Esophagus squamous epithelium (tissue), 5 donors: ENCODE measurements around the gene COPS6. TPM values are rescaled to one million over a fixed set of nuclear protein-coding genes. Genes with fewer than 3 reads are reported as not detected.
A peak's percentile ranks its signal among the peaks of the same experiment; 100 is the strongest.

ENCODE experiments used
- DNase-seq: peaks from one replicate; lab custom pipeline; 2025; lab: John Stamatoyannopoulos, UW
- H3K27ac ChIP-seq, 4 donors: fragments of 200-600 bp; sonication (generic); one replicate each; pipeline ENCODE4 v1.5.1; 2016 to 2019; ENCODE audit warnings: mild to moderate bottlenecking in 1 of 4
- H3K27me3 ChIP-seq, 4 donors: fragments of 200-600 bp; sonication (generic); 1 replicate in 3 of 4; 2 replicates in 1 of 4; pipeline versions ENCODE4 v1.5.1 to v1.6.0; 2017 to 2021; ENCODE audit warnings: antibody characterized with exemption in 1 of 4
- H3K36me3 ChIP-seq, 3 donors: fragments of 200-600 bp; sonication (generic); one replicate each; pipeline ENCODE4 v1.5.1; 2016 to 2019
- H3K4me1 ChIP-seq, 3 donors: fragments of 200-600 bp; sonication (generic); one replicate each; pipeline ENCODE4 v1.5.1; 2017 to 2019
- H3K4me3 ChIP-seq, 4 donors: fragments of 200-600 bp; sonication (generic); 1 replicate in 3 of 4; 2 replicates in 1 of 4; pipeline ENCODE4 v1.5.1; 2016 to 2019; ENCODE audit warnings: mild to moderate bottlenecking in 2 of 4, moderate library complexity in 1 of 4
- H3K9me3 ChIP-seq, 3 donors: fragments of 200-600 bp; sonication (generic); one replicate each; pipeline ENCODE4 v1.5.1; 2016 to 2019
- CTCF ChIP-seq, 6 experiments: fragments of 450-650 bp in 4 of 6; fragments of 200-600 bp in 2 of 6; sonication (generic) in 2 of 6; IDR thresholded peaks; one replicate each; pipeline ENCODE4 v1.5.1; 2016 to 2019; ENCODE audit warnings: antibody characterized with exemption in 6 of 6, mild to moderate bottlenecking in 4 of 6, moderate library complexity in 4 of 6
- POLR2A ChIP-seq, 4 donors: fragments of 450-650 bp; IDR thresholded peaks; one replicate each; pipeline ENCODE4 v1.6.1; 2017; ENCODE audit warnings: antibody characterized with exemption in 4 of 4, mild to moderate bottlenecking in 4 of 4, moderate library complexity in 3 of 4
- WGBS, 2 donors: methylation state at CpG; one replicate each; pipeline ENCODE4 v1.1.5; 2018; 5-methylcytosine and 5-hydroxymethylcytosine counted together
- intact Hi-C: fragments of 100-400 bp; cut with DNase I; formaldehyde crosslinking; loops from one replicate; pipeline ENCODE4 v1.15.0; 2022
- total RNA-seq, 4 donors: library from RNA; depleted of rRNA; stranded (reverse); fragments of >200 nt; gene quantifications; one replicate each; pipeline ENCODE4 v1.1.0, GENCODE V29; 2016
- donor health status: DM: yes; HTN: yes; CAD: no.

Gene COPS6
- total RNA-seq, 4 donors from 2014 or later = 50.6 to 68.0 (median 62.2) TPM

- peaks cover 39 to 89% (median 72%) of the 10 kb centered on the region in 3 donors for H3K36me3 ChIP-seq
- DNase-seq = no peak
- TF ChIP-seq CTCF (IDR thresholded peaks at IDR 0.05) = no peak
- TF ChIP-seq POLR2A (IDR thresholded peaks at IDR 0.05) = no peak
- H3K9me3 ChIP-seq = no peaks in the 10 kb centered on the region
- no peaks in the 10 kb centered on the region for H3K27me3 ChIP-seq
- H3K4me1 ChIP-seq = peaks cover 7 to 44% (median 8%) of the 10 kb centered on the region in 3 donors
- 82 to 84% methylated on average over 3 to 6 of the region's 17 CpGs for WGBS, 2 donors
- no peak overlapping the region for H3K4me3 ChIP-seq
- no peak overlapping the region for H3K27ac ChIP-seq
- intact Hi-C loops = no loop called here
These were observed 6.9 kb downstream of the COPS6 start for GRCh38 chr7:100095704-100096103.

GRCh38 chr7:100098913-100099312 is 10.1 kb downstream of the COPS6 start:
- Histone ChIP-seq H3K4me3 (no peak overlapping the region), H3K36me3 (peaks cover 27 to 67% (median 50%) of the 10 kb centered on the region in 3 donors)
- 82 to 86% methylated on average over 6 to 7 of the region's 10 CpGs for WGBS, 2 donors

GRCh38 chr7:100099452-100099851 is 10.7 kb downstream of the COPS6 start:
- TF ChIP-seq POLR2A (IDR thresholded peaks at IDR 0.05) (no peak), CTCF (IDR thresholded peaks at IDR 0.05) (no peak)
- WGBS, 2 donors = 51 to 65% methylated on average over 12 of the region's 12 CpGs
- Histone ChIP-seq H3K36me3 (peaks cover 23 to 67% (median 50%) of the 10 kb centered on the region in 3 donors), H3K4me3 (peak overlapping the region; percentile 51 to 94 (median 76)), H3K27ac (peak overlapping the region; percentile 91 to 99 (median 98)), H3K4me1 (peaks cover 12 to 40% (median 12%) of the 10 kb centered on the region in 3 donors), H3K27me3 (no peaks in the 10 kb centered on the region), H3K9me3 (no peaks in the 10 kb centered on the region)
- no peak for DNase-seq
- intact Hi-C loops = no loop called here

More at GRCh38 chr7:100098913-100099312, 10.1 kb downstream of the COPS6 start:
- Histone ChIP-seq H3K9me3 (no peaks in the 10 kb centered on the region), H3K4me1 (peaks cover 12 to 44% (median 12%) of the 10 kb centered on the region in 3 donors), H3K27ac (peak overlapping the region in 1 of 4 donors; percentile 99), H3K27me3 (no peaks in the 10 kb centered on the region)
- intact Hi-C loops = no loop called here
- DNase-seq = no peak
- TF ChIP-seq CTCF (IDR thresholded peaks at IDR 0.05) (no peak), POLR2A (IDR thresholded peaks at IDR 0.05) (no peak)

- H3K36me3 ChIP-seq = peaks cover 26 to 67% (median 50%) of the 10 kb centered on the region in 3 donors
- 0 to 2% methylated on average over 6 to 7 of the region's 61 CpGs for WGBS, 2 donors
- peak; percentile 47 for DNase-seq
These were observed 11.7 kb downstream of the COPS6 start for GRCh38 chr7:100100420-100101015.

More at GRCh38 chr7:100100420-100101015, 11.7 kb downstream of the COPS6 start:
- Histone ChIP-seq H3K27me3 (no peaks in the 10 kb centered on the region), H3K9me3 (no peaks in the 10 kb centered on the region), H3K4me3 (peak overlapping the region; percentile 51 to 94 (median 76)), H3K27ac (peak overlapping the region; percentile 91 to 99 (median 98)), H3K4me1 (peaks cover 12 to 40% (median 12%) of the 10 kb centered on the region in 3 donors)
- TF ChIP-seq POLR2A (IDR thresholded peaks at IDR 0.05) (peak in 1 of 4 donors; percentile 53), CTCF (IDR thresholded peaks at IDR 0.05) (peak in 1 of 6 experiments; percentile 12)
- intact Hi-C loops = no loop called here
